ENCODE measurements around the gene E2F6.

Gene E2F6

DNA sequence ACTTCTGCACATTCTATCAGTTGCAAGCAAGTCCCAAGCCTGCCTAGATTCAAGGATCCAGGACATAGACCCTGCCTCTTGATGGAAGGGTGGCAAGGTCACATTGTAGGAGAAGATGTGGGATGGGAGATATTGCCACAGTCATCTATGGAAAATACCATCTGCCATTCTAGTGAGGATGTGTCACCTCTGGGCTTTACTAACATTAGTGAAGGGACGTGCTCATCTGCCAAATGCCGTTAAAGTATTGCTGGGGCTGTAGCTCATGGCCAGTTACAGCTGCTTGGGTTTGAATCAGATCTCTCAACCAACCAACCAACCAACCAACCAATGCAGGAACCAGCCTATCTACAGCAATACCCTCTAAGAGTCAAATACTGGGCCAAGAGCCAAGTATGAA, 49.0 kb downstream of the E2F6 start:
- in situ Hi-C loops (cut with HindIII; ENCODE audit: low sequenced_read_pairs): no loop called here

DNA sequence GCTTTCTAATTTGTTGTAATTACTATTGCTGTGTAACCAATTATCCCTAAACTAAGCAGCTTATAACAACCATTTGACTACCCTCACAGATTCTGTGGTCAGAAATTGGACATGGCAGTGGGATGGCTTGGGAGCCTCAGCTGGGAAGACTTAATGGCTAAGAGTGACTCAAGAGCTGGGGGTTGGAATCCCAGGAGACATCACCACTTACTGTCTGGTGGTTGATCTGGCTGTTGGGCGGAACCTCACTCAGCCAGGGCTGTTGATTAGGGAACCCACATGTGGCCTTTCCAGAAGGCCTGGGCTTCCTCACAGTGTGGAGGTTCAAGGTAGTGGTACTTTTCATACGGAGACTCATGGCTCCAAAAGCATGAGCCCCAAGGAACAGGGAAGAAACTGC, 49.8 kb downstream of the E2F6 start:
- in situ Hi-C loops (cut with HindIII; ENCODE audit: low sequenced_read_pairs): no loop called here

DNA sequence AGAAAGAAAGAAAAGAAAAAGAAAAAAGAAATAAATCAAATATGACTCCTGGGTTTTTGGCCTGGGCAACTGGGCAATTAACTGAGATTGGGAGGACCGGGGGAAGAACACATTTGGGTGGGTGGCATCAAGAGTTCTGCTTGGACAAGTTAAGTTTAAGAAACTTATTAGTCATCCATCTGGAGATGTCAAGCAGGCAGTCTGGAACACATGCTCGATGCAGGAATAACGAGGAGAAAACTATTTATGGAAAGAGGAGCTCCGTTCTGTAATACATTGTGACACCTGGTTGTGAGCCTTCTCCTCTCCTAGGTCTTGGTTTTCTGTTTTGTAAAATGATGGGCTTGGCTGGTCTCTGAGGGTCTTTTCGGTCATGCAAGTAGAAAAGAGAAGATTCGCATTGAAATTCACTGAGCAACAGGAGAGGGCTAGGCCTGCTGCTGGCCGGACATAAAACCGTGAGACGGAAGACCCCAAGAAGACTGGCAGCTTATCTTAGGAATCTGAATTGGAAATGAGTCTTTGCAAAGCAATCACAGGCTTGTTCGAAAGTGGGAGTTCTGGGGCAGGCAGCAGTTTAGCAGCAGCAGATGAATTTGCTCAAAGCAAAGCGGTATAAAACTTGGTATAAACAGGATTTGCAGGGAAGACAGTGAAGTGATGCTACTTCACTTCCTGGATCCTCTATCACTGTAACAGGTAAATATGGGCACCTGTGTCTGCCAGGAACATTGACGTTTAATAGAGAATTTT, 51.4 kb downstream of the E2F6 start:
- in situ Hi-C loops (cut with HindIII; ENCODE audit: low sequenced_read_pairs): no loop called here

DNA sequence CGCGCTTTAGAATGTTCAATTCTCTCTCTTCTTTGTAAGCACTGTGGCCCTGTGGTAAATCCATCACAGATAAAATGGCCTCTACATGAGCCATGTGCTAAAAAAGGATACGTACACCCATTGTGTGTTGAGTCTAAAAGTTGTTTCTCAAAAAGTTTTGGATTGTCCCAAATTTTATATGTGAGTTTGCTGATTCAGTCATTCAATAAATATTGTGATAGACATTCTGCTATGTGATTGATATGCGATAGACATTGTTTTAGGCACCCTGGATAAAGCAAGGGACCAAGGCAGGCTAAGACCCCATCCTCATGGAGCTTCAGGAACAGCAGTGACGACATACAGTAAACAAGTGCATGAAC, 53.5 kb downstream of the E2F6 start:
- in situ Hi-C loops (cut with HindIII; ENCODE audit: low sequenced_read_pairs): no loop called here

DNA sequence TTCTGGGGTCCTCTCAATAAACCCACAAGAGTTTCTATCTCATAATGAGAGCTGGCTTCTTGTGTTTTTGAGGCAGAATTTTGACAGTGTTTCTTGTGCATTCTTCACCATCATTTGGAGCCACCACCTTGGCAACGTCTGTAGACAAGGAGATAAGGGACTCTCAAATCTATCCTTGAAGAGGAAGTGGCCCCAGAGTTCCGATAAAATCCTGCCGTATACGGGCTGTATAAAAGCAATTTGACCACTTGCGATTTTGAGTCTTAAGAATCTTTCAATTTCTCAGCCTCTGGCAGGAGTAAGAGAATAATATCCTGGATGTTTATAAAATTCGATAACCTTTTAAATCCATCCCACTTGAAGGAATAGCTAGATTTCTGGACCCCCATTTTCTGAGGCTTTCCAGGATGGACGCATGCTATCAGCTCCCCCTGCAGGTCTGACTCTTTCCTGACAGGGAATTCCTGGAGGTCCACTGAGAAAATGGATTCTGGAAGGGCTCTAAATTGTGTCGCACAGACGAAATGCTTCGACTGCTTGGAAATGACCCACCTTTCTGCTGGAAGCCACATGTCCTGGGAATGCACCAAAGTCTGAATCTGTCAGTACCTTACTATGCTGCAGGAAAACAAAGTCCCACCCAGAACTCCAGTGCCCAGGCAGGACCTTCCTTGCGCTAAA, 54.1 kb downstream of the E2F6 start:
- in situ Hi-C loops (cut with HindIII; ENCODE audit: low sequenced_read_pairs): no loop called here

DNA sequence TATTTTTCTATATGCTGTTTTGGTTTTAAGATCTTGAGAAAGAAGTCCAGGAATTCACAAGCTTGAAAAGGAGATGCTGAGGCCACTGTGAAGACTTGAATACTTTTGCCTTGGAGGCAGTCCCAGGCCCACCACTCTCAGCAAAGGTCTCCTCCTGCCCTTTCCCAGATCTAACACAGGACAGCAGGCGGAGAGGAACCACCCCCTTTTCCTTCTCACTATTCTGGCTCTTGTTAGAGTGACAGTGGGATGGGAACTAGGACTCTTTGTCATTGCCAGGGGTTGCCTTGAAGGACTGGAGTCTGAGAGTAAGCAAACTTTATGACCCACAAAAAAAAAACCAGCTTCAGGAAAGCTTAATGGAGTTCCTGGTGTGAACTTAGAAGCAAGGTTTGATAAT, 54.7 kb downstream of the E2F6 start:
- in situ Hi-C loops (cut with HindIII; ENCODE audit: low sequenced_read_pairs): no loop called here

DNA sequence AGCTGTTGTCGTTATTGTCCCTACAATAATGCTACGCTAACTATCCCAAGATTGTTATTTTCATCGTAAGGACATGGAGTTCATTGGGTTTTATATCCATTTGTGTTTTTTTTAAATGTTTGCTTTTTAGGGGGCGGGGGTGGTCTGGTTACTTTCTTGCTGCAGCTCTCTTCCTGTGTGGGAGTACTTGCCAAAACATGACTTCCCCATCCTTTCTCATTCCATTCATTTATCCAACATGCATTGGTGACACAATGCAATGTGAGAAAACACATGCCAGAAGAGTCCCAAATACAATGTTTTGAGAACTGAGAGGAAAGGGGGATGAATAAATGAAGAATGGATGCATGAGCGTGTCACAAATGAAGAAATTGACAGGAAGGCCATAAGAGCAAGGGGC, 55.9 kb downstream of the E2F6 start:
- in situ Hi-C loops (cut with HindIII; ENCODE audit: low sequenced_read_pairs): no loop called here

DNA sequence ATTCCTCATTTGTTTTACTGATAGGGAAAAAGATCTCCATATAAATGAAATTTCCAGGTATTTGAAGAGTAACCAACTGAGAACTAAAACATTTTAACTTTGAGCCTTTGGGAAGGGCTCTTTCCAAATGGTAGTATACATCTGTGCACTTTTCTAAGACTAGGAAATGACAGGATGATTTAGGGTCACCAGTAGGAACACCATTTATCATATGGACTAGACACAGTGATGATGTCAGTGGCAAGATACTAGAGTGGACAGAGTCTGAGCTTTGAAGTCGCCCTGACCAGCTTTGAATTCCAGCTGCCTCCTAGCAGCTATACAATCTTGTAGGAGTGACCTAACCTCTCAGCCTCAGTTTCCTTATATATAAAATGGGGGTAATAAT, 56.4 kb downstream of the E2F6 start:
- in situ Hi-C loops (cut with HindIII; ENCODE audit: low sequenced_read_pairs): loop anchor here (5.0 kb wide), 1 partner anchor 182 kb away; no protein-coding TSS in a partner anchor

DNA sequence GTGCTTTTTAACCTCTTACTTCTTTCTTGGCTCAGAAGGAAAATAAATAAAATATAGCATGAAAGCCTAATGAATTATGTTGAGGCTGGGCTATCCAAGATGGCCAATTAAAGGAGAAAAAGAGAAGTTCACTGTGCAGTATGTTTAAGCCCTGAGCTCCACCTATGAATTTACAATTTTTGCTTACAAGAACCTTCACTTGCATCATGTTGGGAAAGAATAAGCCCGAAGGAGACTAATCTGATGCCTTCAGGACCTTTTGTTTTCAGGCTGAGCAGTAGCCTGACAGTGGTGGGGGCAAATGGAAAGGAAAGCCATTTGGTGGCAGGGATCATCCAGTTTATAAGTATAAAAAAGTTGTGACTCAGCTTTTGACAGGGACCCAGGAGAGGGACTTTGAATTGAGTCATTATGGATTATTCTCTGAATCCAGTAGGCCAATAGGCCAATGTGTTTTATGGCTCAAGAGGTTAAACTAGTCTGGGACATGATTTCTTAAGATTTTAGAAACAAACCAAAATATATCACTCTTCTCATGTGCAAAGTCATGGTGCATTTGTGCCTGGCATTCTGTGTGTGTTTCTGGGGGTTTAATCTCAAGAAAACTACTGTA, 56.9 kb downstream of the E2F6 start:
- in situ Hi-C loops (cut with HindIII; ENCODE audit: low sequenced_read_pairs): loop anchor here (5.0 kb wide), 1 partner anchor 182 kb away; no protein-coding TSS in a partner anchor

DNA sequence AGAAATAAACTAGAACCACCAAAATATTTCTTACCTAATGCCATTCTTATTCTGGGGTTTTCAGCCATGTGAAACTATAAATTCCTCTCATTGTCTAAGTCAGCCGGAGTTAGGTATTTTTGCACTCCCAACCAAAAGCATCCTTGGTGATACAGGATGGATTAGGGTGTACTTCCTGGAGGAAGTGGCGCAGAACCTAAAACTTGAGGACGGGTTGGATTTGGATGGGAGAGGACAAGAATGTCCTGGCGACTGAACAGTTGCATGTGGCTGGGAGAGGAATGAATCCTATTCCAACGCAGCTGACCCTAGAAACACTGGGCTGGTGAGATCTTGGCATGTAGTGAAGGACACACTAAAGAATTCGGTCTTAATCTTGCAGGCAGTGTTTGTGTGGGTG, 58.5 kb downstream of the E2F6 start:
- in situ Hi-C loops (cut with HindIII; ENCODE audit: low sequenced_read_pairs): loop anchor here (5.0 kb wide), 1 partner anchor 180 kb away; no protein-coding TSS in a partner anchor

DNA sequence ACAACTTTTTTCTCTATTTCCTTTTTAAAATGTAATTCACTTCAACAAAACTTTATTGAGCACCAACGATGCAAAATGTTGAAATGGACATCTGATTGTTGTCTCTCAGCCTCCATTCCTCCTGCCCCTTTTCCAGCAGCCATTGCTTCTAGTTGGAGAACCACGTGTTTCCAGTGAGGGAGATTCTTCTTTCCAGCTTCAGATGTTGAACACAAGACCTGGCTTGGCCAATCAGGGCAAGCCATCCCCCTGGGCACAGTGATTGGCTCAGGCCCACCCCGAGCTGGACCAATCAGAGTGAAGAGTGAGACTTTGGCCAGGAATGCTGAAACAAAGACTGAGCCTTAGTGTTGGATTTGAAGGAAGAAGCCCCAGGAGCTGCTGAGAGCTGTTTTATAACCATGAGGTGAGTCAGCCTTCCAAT, 59.0 kb downstream of the E2F6 start:
- in situ Hi-C loops (cut with HindIII; ENCODE audit: low sequenced_read_pairs): loop anchor here (5.0 kb wide), 1 partner anchor 180 kb away; no protein-coding TSS in a partner anchor

DNA sequence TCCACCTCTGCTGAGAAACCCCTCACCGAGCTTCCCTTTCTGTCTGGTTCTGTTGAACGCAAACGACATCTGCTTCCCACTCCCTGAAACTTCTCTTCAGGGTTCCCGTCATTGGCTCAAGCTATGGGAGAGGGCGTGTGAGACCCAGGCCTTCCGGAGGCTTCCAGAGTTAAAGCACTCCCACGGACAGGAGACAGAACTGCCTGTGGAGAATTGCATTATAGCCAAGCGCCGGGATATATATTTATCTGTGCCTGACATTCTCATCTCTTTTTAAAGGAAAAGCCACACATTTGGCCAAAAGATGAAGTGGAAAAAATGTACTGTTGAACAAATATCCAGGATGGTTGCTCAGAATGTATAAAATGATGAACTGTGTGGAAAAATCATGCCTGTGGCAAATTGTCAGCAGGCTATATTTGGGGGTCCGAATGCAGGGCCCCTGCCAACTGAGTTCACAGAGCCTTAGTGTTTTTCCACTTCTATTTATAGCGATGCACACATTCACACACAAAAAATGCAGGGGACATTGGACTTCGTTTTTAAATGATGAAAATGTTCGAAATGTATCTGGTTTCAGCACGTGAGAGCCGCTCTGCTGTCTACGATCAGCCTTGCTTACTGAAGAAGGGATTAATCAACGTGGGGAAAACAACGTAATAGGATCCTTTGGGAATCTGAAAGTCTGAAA, 59.5 kb downstream of the E2F6 start:
- in situ Hi-C loops (cut with HindIII; ENCODE audit: low sequenced_read_pairs): loop anchor here (5.0 kb wide), 1 partner anchor 179 kb away; no protein-coding TSS in a partner anchor

DNA sequence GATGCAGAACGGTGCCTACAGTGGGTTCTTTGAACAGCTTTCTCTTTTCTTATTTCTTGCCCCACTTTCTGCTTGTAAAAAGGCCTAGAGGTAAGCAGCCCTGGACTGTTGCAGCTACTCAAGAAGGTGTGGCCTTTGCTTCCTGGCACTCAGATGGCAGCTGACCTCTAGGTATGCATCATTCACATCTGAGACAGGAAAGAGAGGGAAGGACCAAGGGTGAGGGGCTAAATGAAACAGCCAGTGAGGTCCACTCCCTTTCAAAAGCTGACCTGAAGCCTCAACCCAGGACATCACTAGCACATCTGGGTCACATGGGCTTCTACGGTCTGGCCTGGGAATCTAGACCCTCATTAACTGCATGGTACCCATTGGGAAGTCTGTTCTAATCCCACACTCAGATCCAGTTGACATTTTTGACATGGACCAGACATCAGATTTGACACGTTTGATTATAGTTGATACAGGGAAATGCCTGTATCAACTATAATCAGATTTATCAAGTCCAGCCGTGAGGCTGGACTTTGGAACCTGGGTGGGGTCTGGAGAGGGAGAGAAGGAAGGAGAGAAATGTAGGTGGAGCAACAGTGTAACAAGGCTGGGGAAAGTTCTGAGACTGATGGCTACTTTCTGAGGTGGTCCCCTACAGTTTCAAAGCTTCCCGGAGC, 60.2 kb downstream of the E2F6 start:
- in situ Hi-C loops (cut with HindIII; ENCODE audit: low sequenced_read_pairs): loop anchor here (5.0 kb wide), 1 partner anchor 178 kb away; no protein-coding TSS in a partner anchor

DNA sequence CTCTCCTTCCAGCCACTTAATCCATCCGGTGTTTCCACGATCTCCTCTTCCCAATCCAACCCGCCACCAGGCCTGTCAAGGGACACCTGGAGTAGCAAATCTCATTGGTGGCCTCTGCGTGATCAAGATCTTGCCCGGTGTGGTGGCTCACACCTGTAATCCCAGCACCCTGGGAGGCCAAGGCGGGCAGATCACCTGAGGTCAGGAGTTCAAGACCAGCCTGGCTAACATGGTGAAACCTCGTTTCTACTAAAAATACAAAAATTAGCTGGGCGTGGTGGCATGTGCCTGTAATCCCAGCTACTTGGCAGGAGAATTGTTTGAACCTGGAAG, 60.9 kb downstream of the E2F6 start:
- in situ Hi-C loops (cut with HindIII; ENCODE audit: low sequenced_read_pairs): loop anchor here (5.0 kb wide), 1 partner anchor 178 kb away; no protein-coding TSS in a partner anchor

DNA sequence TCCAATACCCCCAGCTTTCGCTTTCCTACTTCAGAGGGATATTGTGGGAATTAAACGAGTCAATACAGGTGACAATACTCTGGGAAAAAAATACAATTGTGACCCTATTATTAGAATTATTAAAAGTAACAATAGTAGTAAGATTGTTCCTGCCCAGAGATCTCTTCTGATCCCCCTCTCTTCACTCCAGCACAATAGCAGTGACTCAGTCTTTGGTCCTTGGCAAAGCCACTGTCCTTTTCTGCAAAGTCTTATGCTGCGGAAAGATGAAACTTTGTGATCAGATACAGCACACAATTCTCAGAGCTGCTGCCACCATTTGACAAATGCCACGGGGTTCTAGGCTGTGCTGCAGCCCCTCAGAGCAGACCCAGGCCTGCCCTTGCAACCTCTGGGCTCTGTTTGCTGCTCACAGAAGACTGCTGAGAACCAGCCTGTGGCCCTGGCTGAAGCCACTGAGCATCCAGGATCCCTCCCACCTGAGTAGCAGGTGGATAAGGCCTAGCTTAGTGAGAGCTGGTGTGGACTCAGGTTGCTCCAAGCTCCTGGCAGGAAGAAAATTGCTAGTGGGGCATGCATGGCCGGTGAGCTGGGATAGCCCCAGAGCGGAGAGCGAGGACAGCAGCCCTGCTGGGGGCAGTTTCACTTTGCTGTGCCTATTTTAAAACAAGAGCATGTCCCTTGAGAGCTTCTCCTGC, 61.4 kb downstream of the E2F6 start:
- in situ Hi-C loops (cut with HindIII; ENCODE audit: low sequenced_read_pairs): loop anchor here (5.0 kb wide), 1 partner anchor 177 kb away; no protein-coding TSS in a partner anchor

DNA sequence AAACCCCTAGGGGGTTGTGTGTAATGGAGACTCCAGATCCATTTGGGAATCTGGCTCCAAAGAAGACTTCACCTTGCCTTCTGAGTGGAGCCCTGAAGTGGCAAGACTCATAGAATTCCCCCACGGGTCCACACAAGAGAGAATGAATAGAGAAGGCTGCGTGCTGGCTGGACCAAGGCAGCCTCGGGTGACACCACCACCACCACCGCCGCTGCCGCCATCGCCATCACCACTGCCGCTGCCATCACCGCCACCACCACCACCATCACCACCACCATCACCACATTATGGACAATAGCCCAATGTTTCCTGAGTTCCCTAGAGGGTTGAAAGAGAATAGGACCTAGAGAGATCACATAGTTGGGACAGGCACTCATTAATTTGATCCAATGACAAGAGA, 63.5 kb downstream of the E2F6 start:
- in situ Hi-C loops (cut with HindIII; ENCODE audit: low sequenced_read_pairs): no loop called here

DNA sequence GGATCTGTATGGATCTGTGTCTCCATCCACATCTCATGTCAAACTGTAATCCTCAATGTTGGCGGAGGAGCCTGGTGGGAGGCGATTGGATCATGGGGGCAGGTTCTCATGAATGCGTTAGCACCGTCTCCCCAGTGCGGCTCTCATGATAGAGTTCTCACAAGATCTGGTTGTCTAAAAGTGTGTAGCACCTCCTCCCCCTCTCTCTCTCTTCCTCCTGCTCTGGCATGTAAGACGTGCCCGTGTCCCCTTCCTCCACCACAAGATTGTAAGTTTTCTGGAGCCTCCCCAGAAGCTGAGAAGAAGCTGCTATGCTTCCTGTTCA, 66.6 kb downstream of the E2F6 start:
- in situ Hi-C loops (cut with HindIII; ENCODE audit: low sequenced_read_pairs): no loop called here

DNA sequence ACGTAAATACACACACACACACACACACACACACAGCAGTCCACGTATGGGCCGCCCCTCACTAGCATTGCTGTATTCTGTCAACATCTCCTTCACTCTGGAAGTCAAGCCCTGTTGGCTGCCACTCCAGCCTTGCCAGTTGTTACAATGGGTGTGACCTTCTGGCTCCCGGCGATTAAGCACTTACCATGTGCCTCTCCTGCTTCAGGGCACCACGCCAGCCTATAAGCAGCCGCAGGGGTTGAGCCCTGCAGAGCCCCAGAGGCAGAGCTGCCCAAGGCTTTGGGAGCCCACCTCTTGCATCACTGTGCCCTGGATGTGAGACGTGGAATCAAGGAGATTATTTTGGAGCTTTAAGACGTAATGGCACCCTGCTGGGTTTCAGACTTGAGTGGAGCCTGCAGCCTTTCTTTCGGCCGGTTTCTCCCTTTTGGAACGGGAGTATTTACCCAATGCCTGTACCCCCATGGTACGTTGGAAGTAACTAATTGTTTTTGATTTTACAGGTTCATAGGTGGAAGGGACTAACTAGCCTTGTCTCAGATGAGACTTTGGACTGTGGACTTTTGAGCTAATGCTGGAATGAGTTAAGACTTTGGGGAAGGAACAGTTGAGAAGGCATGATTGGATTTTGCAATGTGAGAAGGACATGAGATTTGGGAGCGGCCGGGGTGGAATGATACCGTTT, 67.1 kb downstream of the E2F6 start:
- in situ Hi-C loops (cut with HindIII; ENCODE audit: low sequenced_read_pairs): no loop called here

DNA sequence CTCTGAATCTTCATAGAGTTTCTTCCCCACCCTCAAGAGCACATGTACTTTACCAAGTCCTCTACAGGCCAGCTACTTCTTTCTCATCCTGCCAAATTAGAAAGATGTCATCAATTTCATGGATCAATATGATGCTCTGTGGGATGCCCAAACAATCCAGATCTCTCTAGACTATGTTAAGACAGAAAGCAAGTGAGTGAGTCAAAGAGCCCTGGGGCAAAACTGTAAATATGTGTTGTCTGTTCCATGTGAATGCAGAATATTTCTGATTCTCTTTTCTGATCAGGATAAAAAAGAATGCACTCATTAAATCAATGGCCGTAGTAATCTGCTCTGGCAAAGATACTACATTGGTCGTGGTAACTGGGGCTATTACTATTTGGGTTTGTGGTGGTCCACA, 68.4 kb downstream of the E2F6 start:
- in situ Hi-C loops (cut with HindIII; ENCODE audit: low sequenced_read_pairs): no loop called here
